Smooth muscle cell (in vitro differentiated cells): ENCODE measurements around the gene STK24. TPM values are rescaled to one million over a fixed set of nuclear protein-coding genes. Genes with fewer than 3 reads are reported as not detected.
A peak's percentile ranks its signal among the peaks of the same experiment; 100 is the strongest.

Experiments
- DNase-seq: peaks from one replicate; lab custom pipeline; 2025; ENCODE audit not compliant: unreplicated experiment; lab: John Stamatoyannopoulos, UW
- H2AFZ ChIP-seq: fragments of 200-600 bp; sonication (generic); 2 replicates; pipeline ENCODE4 v1.6.0; 2016; ENCODE audit warnings: antibody characterized with exemption, low read depth, mild to moderate bottlenecking
- H3F3A ChIP-seq: fragments of 200-600 bp; sonication (generic); 2 replicates; pipeline ENCODE4 v1.6.0; 2017; ENCODE audit warnings: antibody characterized with exemption, low read depth
- H3K27ac ChIP-seq: fragments of 200-600 bp; sonication (generic); 2 replicates; pipeline ENCODE4 v1.5.1; 2016; ENCODE audit warnings: low read depth, mild to moderate bottlenecking
- H3K27me3 ChIP-seq: fragments of 200-600 bp; sonication (generic); 2 replicates; pipeline ENCODE4 v1.6.1; 2016; ENCODE audit warnings: low read depth, mild to moderate bottlenecking
- H3K36me3 ChIP-seq: fragments of 200-600 bp; sonication (generic); 2 replicates; pipeline ENCODE4 v1.5.1; 2016; ENCODE audit warnings: low read depth
- H3K4me1 ChIP-seq: fragments of 200-600 bp; sonication (generic); 2 replicates; pipeline ENCODE4 v1.5.1; 2016; ENCODE audit warnings: low read depth
- H3K4me2 ChIP-seq: fragments of 200-600 bp; sonication (generic); 2 replicates; pipeline ENCODE4 v1.6.0; 2016; ENCODE audit warnings: mild to moderate bottlenecking
- H3K4me3 ChIP-seq: fragments of 200-600 bp; sonication (generic); 2 replicates; pipeline ENCODE4 v1.5.1; 2016; ENCODE audit warnings: mild to moderate bottlenecking
- H3K79me2 ChIP-seq: fragments of 200-600 bp; sonication (generic); 2 replicates; pipeline ENCODE4 v1.6.0; 2016; ENCODE audit warnings: low read depth, mild to moderate bottlenecking
- H3K9ac ChIP-seq: fragments of 200-600 bp; sonication (generic); 2 replicates; pipeline ENCODE4 v1.6.0; 2016; ENCODE audit warnings: low read depth
- H3K9me3 ChIP-seq: fragments of 200-600 bp; sonication (generic); replicated peaks from 2 replicates; pipeline ENCODE4 v1.5.1; 2016; ENCODE audit warnings: low read depth
- H4K20me1 ChIP-seq: fragments of 200-600 bp; sonication (generic); 2 replicates; pipeline ENCODE4 v1.6.0; 2016; ENCODE audit warnings: low read depth
- WGBS: methylation state at CpG from one replicate; pipeline ENCODE4 v1.1.7; 2016; ENCODE audit warnings: low lambda C conversion rate; 5-methylcytosine and 5-hydroxymethylcytosine counted together
- polyA plus RNA-seq: library from polyadenylated mRNA; unstranded; fragments of >200 nt; fragmentation: Nextera tagmentation; extraction: Ambion mirVana; gene quantifications from 2 replicates; pipeline ENCODE4 v1.2.1, GENCODE V29; 2016
- total RNA-seq: library from RNA; depleted of rRNA; stranded (reverse); fragments of >200 nt; gene quantifications from 2 replicates; pipeline ENCODE4 v1.2.3, GENCODE V29; 2014
- TF ChIP-seq, protein P1 (sequence below): fragments of 200-600 bp; sonication (generic); IDR thresholded peaks from 2 replicates; pipeline ENCODE4 v1.5.1; 2017; ENCODE audit warnings: borderline replicate concordance, mild to moderate bottlenecking, antibody characterized with exemption; ENCODE audit not compliant: insufficient read depth, poor library complexity, severe bottlenecking

Gene STK24
- total and polyA plus RNA-seq, 2 experiments from 2014 or later = 80.2 to 89.1 TPM

DNA sequence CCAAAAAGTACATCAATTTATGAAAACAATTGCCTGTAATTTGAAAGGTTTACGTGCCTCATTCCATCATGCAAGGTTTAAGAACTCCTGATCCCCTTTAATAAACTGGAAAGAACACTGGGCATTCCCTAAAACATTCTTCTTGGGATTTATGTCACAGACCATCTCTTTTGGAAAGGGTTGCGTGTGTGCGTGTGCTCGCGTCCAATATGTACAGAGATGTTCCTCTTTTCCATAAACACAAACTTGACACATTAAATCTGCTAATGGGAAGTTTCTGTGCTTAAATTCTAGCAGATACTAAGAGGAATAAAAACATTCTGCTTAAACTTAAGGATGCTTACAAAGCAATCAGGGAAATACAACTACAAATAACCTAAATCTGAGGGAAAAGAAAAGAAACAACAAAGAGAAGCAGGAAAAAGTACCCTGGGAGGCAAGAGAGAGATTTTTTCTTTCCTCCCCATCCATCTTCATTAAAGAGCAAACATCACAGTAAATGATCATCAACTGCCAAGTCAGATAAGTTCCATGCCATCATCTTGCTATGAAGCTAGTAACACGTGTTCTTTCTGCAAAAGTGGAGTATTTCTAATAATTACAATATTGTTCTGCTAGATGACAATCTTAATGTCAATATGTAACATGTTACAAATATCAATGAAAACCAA is 83.7 kb downstream of the STK24 start:
- Histone ChIP-seq H3K27ac (peak overlapping the region; percentile 5), H3K9me3 (no peaks in the 10 kb centered on the region), H3K27me3 (no peaks in the 10 kb centered on the region), H3F3A (peaks cover 15% of the 10 kb centered on the region), H3K79me2 (peaks cover 94% of the 10 kb centered on the region), H4K20me1 (peaks cover 84% of the 10 kb centered on the region), H3K4me3 (no peak overlapping the region), H3K4me1 (peaks cover 42% of the 10 kb centered on the region), H3K9ac (no peak overlapping the region), H2AFZ (no peak overlapping the region), H3K4me2 (no peak overlapping the region), H3K36me3 (no peaks in the 10 kb centered on the region)
- WGBS = 93% methylated on average over 6 of the region's 6 CpGs
- TF ChIP-seq, protein P1, sequence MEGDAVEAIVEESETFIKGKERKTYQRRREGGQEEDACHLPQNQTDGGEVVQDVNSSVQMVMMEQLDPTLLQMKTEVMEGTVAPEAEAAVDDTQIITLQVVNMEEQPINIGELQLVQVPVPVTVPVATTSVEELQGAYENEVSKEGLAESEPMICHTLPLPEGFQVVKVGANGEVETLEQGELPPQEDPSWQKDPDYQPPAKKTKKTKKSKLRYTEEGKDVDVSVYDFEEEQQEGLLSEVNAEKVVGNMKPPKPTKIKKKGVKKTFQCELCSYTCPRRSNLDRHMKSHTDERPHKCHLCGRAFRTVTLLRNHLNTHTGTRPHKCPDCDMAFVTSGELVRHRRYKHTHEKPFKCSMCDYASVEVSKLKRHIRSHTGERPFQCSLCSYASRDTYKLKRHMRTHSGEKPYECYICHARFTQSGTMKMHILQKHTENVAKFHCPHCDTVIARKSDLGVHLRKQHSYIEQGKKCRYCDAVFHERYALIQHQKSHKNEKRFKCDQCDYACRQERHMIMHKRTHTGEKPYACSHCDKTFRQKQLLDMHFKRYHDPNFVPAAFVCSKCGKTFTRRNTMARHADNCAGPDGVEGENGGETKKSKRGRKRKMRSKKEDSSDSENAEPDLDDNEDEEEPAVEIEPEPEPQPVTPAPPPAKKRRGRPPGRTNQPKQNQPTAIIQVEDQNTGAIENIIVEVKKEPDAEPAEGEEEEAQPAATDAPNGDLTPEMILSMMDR = no peak
- no peak for DNase-seq

- peaks cover 45% of the 10 kb centered on the region for H3K4me1 ChIP-seq
- peaks cover 82% of the 10 kb centered on the region for H4K20me1 ChIP-seq
- no peaks in the 10 kb centered on the region for H3K9me3 ChIP-seq
- no peaks in the 10 kb centered on the region for H3K36me3 ChIP-seq
- no peak for DNase-seq
- H3K4me2 ChIP-seq = no peak overlapping the region
- H3F3A ChIP-seq = peaks cover 15% of the 10 kb centered on the region
- H3K27ac ChIP-seq = peak overlapping the region; percentile 5
- TF ChIP-seq, protein P1 = no peak
- H3K79me2 ChIP-seq = peaks cover 94% of the 10 kb centered on the region
- no peaks in the 10 kb centered on the region for H3K27me3 ChIP-seq
- H3K4me3 ChIP-seq = no peak overlapping the region
- no peak overlapping the region for H3K9ac ChIP-seq
- 66% methylated on average over 6 of the region's 6 CpGs for WGBS
- H2AFZ ChIP-seq = no peak overlapping the region
Measured at GRCh38 chr13:98492335-98493041, 84.4 kb downstream of the STK24 start.

DNA sequence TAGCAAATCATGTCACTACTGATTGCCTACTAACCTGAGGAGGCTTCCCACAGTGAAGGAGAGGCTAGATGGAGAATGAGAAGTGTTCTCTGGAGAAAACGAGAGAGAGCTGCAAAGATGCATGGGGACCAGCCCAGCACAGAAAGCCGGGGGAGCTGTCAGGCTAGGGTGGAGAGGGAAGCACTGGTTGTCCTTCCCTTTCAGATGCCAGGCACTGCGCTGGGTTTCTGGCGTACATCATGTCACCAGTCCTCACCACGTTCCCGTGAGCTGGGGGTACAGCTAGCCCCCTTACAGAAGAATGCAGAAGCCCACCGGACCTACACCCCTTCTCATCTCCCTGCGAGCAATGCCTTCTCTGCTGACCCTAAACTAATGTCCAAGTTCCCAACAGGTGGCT is 86.0 kb downstream of the STK24 start:
- 90% methylated on average over 8 of the region's 8 CpGs for WGBS
- no peak overlapping the region for H3K9ac ChIP-seq
- no peaks in the 10 kb centered on the region for H3K36me3 ChIP-seq
- H3K4me3 ChIP-seq = no peak overlapping the region
- peaks cover 98% of the 10 kb centered on the region for H3K79me2 ChIP-seq
- peaks cover 9% of the 10 kb centered on the region for H3F3A ChIP-seq
- TF ChIP-seq, protein P1 = no peak
- peaks cover 43% of the 10 kb centered on the region for H3K4me1 ChIP-seq
- H2AFZ ChIP-seq = no peak overlapping the region
- no peaks in the 10 kb centered on the region for H3K27me3 ChIP-seq
- no peaks in the 10 kb centered on the region for H3K9me3 ChIP-seq
- H4K20me1 ChIP-seq = peaks cover 81% of the 10 kb centered on the region
- no peak overlapping the region for H3K4me2 ChIP-seq
- no peak for DNase-seq
- no peak overlapping the region for H3K27ac ChIP-seq
